ENCODE data around the gene GLP1R.

GRCh38 chr6:39093149-39093708 is 44.6 kb downstream of the GLP1R start:
- no peak for TF ChIP-seq CTCF (IDR thresholded peaks at IDR 0.05)
- no peak for TF ChIP-seq POLR2A (IDR thresholded peaks at IDR 0.05)
